Stimulated activated CD4-positive, alpha-beta T cell treated with anti-CD3 and anti-CD28 coated beads, Interleukin-4, amount 100 ng/mL, for 1 hour (primary cell): Measurements from ENCODE around the gene USPL1.
"Not testable (repeated sequence)": the region's sequence is repeated elsewhere in the genome, so short reads cannot be mapped to it uniquely, and the experiment has no call there.

Source experiments
- DNase-seq: peaks from one replicate; pipeline ENCODE4 v3.0.0-alpha.2; 2020

The USPL1 gene

DNA sequence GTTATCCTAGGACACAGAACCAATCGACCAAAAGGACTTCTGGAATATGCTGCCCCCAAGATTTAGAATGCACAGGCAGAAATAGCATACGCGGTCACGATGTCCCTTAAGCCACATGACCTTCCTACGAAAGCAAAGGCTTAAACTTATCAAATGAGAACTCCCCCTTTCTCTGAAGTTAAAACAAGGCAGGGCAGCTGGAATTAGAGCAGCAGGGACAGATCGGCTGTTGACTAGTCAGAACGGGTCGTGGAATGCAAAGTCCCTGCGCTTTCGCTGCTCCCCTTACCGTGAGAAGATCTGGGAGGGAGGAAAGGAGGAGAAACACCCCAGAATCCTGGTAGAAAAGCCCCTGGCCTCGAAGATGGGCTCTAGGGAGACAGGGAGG is 799 bp upstream of the USPL1 start:
- DNase-seq = no peak

DNA sequence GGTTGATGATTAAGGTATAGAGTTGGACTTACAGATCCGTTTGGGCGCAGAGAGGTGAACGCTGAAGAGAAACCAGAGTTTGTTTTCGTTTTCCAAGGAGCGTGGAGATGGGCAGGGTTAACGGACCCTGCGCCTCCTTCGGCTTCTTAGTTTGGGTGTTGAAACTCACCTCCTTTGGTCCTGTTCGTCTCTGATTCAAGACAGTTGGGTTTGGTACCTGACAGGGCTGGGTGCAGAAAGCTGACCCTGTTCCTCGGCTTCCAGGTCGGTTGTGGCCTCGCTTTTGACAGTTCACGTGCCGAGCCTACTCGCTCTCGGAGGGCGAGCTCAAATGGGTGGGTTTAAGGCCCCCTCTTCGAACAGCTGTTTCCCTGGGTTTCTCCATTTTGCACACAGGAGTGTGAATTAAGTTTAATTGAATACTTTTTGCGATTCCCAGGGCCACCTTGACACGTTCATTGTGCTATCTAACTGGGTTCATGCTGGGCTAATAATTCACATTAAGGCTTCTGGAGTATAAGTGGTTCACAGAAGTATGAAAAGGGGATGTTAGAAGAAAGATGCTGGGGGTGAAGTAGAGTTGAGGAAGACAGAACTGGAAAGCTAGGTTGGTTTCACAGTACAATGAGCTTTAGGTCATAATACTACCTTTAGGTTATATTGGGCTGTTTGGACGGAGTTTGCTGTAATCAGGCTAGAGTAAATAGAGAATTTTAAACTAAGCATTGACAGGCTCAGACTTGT is 638 bp downstream of the USPL1 start:
- peak; percentile 9 for DNase-seq

DNA sequence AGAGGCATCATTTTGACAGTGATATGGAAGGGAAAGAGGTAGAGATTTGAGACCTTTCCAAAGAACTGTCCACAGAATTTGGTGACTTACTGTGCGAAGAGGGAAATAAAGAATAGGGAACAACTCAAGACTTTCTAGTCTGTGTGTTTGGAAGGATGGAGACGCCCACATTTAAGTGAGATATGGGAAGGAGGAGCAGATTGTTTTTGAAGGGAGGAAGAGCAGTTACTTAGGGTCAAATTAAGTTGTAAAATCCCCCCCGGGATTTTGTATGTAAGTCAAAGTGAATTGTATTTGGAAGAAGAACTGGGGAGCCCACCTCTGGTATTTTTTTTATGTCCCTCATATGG is 1.2 kb downstream of the USPL1 start:
- DNase-seq = no peak

DNA sequence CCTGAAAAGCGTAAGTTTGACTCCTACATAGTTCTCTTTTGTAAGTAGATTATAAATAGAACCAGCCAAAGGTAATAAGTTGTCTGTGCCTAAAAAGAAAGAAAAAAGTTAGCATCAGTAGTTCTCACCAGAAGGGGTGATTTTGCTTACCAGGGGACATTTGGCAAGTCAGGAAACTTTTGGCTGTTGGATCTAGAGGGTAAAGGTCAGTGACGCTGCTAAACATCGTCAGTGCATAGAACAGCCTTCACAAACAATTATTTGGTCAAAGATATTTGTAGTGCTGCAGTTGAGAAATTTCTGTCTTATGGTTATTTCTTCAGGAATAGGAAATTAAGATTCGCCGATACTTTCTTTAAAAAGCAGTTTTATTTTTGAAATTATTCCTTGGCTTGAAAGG is 2.0 kb downstream of the USPL1 start:
- no peak for DNase-seq

DNA sequence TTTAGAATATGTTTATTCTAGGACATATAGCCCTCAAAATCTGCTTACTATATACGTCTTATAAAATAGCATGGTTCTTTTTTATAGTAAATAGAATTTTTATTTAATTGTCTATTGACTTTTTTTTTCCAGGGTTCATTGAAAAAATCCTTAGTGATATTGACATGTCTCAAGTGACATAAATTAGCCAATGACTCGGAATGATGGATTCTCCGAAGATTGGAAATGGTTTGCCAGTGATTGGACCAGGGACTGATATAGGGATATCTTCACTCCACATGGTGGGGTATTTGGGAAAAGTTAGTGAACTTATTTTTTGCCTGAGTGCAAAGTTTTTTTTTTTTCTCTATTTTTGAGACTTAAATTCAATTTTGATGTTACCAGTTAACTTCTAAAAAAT is 3.2 kb downstream of the USPL1 start:
- DNase-seq = no peak

DNA sequence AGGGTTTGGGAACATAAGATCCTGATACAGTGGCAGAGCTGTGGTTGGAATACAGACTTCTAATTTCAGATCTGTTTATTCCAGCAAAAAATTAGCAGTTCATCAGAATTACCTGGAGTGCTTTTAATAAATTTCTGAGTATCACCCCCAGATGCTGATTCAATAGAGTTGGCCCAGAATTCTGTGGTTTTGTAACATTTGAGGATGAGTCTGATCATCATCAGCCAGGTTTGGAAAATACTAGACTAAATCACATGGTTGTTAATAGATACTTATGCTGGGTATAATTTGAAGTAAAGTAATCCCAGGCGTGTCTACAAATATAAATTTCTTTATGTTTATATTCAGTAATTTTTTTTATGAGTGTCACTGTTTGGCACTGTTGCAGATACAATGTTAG is 4.8 kb downstream of the USPL1 start:
- no peak for DNase-seq

DNA sequence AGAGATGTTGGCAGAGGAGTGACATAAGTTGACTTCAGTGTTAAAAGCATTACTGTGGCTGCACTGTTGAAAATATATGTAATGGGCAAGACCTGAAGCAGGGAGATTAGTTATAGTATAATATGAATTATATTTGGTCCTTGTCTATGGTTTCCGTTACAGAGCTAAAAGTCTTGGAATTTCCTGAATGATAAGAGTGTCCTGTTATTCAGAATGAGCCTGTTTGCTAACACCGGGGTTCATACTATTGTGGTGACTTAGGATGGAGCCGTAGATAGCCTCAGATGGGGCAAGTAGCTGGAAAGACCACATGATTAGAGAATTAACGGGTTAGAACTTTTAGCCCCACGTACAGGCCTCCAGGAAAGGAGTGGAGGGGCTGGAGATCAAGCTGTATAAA is 5.7 kb downstream of the USPL1 start:
- DNase-seq = no peak

DNA sequence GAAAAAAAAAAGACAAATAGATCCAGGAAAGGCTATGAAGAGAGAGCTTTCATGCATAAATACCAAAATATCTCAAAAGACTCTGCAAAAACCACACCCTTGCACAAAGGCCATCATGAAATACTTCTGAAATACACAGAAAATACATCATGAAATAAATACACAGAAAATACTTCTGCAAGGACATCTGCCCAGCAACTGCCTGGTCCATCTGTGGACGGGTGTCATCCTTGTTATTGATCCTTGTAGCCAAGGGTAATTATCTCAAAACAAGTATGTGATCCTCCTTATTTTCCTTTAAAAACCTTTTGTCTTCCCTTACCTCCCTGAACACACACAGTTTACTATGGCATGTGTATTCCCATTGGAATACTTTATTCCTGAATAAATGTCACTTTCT is 6.9 kb downstream of the USPL1 start:
- DNase-seq = no peak

DNA sequence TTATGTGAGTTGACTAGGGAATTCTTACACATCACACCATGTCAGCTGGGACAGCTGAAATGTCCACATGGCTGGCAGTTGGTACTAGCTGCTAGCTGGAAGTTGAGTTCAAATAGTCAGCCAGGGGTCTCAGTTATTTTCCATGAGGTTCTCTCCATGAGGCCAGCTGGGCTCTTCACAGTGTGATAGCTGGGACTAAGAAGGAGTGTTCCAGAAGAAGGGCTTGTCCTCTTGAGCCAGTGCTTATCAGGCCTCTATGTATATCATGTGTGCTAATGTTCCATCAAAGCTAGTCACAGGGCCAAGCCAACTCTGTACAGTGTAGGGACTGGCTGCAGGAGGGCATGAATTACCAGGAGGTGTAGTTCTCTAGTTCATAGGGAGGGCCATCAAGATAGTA is 11.8 kb downstream of the USPL1 start:
- DNase-seq = no peak

DNA sequence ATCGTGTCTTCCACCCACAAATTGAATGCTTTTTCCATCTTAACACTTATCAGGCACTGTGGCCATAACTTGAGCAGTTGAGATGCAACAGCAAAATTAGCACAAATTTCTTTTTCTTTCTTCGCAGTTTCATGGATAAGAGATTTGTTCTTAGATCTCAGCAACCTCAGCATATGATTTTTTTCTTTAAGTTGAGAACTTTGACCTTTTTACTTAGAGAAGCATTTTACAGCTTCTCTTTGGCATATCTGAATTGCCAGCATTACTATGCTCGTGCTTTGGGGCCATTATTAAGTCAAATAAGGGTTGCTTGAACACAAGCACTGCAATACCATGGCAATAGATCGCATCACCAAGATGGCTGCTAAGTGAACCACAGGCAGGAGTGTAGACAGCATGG is 16.1 kb downstream of the USPL1 start:
- DNase-seq = no peak

DNA sequence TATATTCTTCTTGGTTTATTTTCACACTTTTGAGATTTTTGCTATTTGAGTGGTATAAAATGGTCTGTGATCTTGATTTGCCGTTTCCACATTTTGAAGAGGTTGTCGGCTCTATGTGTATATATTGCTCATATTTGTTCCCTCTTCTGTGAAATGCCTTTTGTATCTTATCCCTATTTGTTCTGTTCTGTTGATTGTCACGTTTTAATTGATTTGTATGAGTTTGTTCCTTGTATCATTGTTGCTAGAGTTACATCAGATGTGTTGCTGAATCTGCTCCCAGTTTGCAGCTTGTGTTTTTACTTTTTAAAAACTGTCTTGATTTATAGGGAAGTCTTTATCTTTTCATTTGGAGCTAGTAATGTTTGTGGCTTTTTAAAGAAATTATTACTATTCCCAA is 17.1 kb downstream of the USPL1 start:
- DNase-seq = no peak

DNA sequence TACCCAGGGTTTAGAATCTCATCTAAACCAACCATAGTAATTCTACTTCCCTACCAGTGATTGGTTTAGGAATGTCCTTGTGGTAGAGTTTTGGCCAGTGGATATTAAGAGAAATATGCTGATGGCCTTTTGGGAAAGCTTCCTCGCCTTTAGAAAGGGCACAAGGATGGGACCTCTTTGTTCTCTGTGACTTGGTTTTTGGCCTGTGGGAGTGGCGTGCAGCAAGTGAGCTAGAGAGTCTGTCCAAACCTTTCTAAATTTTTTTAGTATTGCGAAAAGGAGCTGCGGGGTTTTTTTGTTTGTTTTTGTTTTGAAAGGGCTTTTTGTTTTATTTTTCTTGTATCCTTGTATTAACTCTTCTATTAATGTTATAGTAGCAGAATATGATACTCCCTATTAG is 20.6 kb downstream of the USPL1 start:
- no peak for DNase-seq

DNA sequence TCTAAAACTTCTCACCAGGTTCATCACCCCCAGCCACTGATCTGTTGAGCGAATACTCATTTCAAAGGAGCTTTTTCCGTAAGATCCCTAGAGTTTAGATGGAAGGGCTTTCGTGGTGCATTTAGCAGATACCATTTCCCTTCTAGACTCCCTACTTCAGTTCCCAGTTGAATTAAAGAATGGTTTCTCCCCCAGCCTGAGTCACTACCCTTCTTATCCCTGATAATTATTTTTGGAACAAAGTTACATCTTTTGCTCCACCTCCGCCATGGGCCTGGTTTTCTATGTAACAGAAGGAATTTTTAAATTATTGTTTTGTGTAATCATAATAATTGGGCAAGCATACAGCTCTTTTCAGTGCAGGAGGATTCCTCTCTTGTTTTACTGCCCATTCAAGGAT is 22.0 kb downstream of the USPL1 start:
- no peak for DNase-seq

DNA sequence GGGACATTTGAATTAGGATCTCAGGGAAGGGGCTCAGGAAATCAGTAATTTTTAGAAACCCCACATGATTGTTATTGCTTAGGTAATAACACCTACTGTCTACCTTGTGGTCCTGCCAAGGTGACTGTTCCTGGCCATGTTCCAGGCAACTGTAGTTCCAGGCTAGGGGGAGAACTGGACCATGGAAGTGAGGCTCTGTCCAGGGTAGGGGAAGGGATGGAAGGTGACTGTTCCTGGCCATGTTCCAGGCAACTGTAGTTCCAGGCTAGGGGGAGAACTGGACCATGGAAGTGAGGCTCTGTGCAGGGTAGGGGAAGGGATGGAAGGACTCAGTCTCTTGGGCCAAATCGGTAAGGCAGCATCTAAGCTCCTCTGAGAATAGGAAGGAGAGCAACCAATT is 23.5 kb downstream of the USPL1 start:
- not testable (repeated sequence) for DNase-seq

DNA sequence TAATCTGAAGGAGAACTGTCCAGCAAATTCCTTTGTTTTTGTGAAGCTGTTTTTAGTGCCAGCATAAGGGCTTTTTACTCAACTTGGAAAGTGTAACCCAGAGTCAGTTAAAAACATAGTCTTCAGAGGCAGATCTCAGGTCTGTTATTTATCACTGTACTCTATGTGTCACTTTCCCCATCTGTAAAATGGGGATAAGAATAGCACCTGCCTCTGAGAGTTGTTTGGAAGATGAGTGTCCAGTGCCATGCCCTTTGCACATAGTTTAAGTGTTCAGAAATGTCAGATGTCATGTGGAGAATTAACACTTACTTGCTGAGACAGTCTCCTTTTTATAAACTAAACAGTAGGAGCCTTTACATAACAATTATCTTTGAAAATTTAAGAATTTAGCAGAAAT is 27.9 kb downstream of the USPL1 start:
- no peak for DNase-seq

DNA sequence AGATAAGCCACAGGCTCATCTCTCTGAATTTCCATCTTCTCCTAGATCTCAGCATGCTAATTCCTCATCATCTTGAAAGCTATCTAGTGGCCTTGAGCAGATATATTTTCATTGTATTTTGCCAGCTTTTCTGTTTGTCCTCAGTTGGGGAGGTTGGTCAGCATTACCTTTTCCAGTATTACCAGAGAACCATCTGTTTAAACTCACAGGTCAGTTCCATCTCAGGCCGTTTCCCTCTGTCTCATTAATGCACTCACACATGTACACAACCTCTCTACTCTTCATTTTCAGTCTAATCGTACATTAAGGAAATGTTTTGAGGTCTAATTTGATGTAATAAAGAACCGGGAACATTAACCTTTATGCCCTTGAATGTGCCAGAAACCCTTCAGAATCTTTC is 29.7 kb downstream of the USPL1 start:
- no peak for DNase-seq

DNA sequence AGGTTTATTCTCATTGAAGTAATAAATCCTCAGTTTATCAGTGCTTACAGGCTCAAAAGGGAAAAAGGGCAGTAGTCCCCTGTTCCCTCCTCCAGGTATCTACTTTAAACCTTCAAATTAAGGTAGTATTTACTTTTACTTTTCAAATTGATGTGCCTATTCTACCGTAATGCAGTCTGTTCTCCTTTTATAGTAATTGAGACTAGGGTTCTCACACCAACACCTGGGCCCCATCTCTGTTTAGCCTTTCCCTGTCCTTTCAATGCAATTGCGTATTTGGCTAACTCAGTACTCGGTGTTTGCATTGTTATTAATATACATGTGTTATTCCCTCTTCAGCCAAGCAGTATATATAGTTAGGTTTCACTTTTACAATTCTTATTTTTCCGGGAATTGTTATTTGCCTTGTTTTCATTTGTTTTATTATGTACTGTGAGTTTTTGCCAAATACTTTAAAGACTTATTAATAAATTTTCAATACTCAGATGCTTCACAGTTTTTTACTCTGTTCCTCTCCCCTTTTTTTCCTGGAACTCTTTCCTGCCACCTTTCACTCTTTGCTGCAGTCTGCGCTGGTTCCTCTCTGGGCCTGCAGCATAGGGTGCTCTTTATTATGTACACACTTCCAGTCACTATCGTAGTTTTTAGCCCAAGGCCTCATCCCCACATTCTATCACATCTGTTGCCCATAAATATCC is 30.3 kb downstream of the USPL1 start:
- no peak for DNase-seq

DNA sequence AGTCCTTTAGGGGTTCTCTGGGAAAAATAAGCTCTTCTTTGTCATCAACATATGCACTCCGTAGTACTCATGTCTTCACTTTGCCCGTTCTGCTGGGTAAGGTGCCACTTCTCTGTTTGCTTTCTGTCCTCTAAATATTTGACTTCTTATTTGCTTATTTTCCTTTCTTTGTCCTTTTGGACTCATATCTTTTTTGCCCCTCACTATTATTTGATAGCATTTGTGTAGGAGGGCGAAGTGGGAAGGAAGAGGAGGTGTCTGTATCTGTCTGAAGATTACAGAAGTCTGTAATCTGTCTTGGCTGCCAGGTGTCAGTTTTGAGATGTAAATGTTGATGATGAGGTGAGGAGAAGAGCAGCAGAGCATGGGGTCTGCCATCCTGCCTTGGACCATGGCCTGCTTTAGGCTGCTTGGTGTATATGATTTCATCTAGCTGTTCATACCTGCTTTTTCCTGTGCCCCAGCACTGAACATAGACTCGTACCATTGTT is 30.8 kb downstream of the USPL1 start:
- DNase-seq = no peak

DNA sequence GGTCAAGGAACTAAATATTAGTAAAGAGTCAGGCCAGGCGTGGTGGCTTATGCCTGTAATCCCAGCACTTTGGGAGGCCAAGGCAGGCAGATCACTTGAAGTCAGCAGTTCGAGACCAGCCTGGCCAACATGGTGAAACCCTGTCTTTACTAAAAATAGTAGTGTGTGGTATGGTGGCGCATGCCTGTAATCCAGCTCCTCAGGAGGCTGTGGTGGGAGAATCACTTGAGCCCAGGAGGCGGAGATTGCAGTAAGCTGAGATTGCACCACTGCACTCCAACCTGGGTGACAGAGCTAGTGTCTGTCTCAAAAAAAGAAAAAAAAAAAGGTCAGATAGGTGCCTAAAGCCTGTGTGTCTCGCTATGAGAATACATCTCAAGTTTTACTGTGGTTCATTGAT is 33.9 kb downstream of the USPL1 start:
- DNase-seq = not testable (repeated sequence)

DNA sequence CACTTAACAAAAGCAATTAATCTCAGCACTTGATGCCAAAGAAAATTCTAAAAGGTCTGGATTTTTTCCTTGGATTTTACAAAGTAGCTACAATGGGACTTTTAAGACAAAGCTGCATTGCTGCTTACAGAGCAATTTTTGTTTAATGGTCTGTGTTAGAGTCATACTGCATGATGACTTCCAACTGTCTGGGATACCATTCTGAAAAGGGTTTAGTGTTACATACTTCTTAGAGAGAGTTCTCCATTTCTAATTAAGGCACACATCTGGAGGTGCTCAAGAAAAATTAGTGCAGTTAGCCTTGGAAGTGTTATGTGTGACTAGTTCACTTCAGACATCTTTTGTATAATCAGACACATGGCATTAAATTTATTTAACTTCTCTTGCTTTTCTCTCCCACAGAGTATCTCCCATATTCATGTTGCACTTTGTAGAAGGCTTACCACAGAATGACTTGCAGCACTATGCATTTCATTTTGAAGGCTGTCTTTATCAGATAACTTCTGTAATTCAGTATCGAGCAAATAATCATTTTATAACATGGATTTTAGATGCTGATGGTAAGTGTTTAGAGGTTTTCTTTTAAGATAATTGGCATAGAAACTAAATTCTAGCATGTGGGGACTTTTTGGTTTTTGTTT is 35.1 kb downstream of the USPL1 start:
- DNase-seq = no peak

DNA sequence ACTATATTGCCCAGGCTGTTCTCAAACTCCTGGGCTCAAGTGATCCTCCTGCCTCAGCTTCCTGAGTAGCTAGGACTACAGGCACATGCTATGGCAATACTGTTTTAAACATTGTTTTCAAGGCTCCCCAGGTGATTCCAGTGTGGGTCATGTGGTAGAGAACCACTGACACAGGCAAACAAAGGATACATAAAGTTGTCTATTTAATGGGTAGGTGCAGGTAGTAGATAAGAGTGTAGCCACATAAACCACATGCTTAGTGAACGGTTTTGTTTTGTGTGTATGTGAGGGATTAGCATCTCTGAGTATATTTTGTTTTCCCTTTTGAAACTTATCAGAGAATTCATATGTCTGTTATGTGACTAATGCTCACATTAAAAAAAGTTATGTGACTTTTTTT is 36.7 kb downstream of the USPL1 start:
- no peak for DNase-seq

DNA sequence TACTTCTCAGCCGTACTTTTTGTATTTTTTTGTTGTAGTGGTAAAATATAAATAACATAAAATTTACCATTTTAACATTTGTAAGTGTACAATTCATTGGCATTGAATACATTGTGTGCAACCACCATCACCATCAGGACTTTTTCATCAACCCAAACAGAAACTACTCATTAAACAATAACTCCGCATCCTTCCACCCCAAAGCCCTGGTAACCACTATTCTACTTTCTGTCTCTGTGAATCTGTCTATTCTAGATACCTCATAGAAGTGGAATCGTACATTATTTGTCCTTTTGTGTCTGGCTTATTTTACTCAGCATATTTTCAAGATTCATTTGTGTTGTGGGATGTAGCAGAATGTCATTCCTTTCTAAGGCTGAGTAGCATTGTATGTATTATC is 38.5 kb downstream of the USPL1 start:
- DNase-seq = no peak

DNA sequence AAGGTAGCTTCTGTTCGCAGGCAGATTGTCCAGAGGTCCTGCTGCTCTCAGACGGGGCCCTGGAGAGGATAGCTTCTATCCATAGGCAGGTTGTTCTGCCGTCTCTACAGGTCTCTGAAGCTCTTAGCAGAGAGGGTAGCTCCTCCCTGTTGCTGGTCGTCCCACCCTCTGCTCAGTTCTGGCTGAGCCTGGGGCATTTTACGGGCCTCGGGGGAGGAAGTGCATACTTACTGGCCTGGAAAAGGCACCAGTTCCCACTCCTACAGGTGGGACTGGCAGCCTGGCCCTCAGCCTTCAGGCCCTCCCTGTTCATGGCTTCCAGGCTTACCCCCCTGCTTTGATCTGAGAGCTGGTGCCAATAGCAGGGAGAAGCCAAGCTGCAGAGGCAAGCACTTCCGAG is 42.3 kb downstream of the USPL1 start:
- no peak for DNase-seq

DNA sequence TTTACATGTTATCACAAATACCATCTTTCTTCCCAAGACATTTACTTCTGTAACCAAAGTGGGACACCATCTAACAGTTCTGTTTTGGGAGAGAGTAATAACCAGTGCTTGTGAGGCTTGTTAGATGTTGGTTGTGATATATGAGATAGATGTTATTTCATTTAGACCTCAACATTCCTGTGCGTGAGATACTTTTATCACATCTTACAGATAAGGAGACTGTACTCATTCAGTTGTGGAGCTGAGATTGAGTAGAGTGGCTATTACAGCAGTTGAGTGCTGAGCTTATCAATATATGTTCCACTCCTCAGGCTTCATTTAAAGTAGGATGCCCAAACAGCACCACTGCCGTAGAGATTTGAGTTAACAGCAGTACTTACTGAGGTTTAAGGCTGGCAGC is 43.1 kb downstream of the USPL1 start:
- DNase-seq = no peak
